GM21447 (cell line): Measurements from ENCODE around the gene LILRA5.
"Not testable (repeated sequence)": the region's sequence is repeated elsewhere in the genome, so short reads cannot be mapped to it uniquely, and the experiment has no call there.

Experiments used
- ATAC-seq: cut with Tn5 transposase; IDR thresholded peaks from one replicate; pipeline ENCODE4 v1.9.1; 2021; ENCODE audit not compliant: unreplicated experiment

LILRA5 gene

GRCh38 chr19:54277111-54277615 is 35.8 kb downstream of the LILRA5 start:
- not testable (repeated sequence) for ATAC-seq

DNA sequence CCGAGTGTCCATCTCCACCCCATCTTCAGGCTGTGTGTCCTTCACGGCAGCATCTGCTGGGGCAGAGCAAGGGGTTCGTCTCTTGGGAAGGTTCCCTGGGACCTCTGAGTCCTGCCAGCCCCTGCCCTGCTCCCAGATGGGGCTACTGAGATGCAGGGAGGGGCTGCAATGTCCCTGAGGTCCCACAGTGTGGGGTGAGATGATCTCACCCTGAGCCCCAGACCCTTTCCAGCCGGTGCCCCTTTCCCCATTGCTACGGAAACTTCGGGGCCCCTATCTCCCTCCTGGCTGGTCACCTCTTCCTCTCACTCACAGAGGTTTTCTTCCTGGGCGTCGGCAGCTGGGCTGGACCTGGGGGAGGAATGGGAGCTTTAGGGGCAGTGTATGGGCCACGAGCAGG is 37.0 kb downstream of the LILRA5 start:
- ATAC-seq, result no peak

DNA sequence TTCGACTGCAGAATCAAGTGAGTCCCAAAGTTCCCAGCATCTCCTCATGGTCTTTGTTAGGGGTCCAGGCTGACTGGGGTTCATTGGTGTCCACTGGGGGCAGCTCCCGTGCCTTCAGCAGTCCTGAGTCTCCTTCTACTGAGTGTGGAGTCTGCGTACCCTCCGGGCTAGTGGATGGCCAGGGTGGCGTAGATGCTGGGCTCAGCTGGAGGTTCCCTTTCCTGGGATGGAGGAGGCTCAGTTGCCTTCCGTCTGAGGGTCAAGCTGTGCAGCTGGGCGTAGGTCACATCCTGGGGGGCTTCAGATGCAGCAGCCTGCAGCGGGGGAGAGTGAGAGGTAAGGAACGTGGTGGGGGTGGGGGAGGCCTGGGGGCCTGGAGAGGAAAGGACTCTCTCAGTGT is 38.5 kb downstream of the LILRA5 start:
- not testable (repeated sequence) for ATAC-seq

DNA sequence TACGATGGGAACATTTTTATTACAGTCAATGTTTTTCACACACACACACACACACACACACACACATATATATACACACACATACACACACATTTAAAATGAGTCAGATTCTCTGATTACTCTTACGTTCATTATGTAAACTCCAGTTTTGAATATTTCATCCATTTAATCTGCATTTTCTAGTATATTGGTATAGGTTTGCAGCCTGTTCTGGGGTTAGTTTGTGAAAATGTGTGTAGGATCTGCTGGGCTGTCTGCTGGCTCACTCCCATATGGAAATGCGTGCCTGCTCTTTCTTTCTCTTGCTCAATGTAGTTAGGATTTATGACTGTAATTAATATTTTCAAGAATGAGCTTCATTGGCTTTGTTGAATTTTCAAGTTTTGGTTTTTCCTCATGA is 39.1 kb downstream of the LILRA5 start:
- no peak for ATAC-seq

- not testable (repeated sequence) for ATAC-seq
Measured at GRCh38 chr19:54272181-54272580, 40.8 kb downstream of the LILRA5 start.

GRCh38 chr19:54271587-54271986 is 41.4 kb downstream of the LILRA5 start:
- ATAC-seq, result not testable (repeated sequence)

DNA sequence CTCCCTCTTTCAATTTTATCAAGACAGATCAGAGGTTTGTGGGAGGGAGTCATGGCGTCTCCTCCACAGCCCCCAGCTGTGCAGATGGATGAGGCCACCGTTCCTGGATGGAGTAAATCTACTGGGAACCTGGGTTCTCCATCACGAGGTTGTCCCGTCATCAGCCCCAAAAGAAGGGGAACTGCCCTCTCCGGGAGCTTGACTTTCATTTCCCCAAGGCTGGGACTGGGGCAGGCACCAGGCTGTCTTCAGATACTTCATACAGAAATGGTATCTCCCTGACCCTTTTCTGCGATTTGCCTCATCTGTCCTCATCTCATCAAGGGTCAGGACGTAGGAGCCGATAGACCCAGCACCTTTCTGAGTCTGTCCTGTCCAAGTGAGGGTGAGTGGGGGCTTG is 41.9 kb downstream of the LILRA5 start:
- ATAC-seq, result no peak

DNA sequence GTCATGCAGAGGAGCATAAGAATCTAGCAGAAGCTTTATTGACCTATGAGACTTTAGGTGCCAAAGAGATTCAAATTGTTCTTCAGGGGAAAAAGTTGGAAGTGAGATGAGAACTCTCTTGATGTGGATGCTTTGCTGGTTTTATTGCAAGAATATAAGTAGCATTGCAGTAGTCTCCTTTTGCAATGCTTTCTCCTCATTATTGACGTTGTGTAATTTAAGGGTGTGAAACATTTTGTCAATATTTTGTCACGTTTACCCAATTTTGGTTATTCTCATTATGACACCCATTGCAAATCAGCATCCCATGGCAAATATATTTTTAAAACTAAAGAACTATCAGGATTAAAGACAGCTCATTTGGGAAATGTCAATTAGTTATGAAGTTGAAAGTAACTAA is 44.0 kb downstream of the LILRA5 start:
- no peak for ATAC-seq

DNA sequence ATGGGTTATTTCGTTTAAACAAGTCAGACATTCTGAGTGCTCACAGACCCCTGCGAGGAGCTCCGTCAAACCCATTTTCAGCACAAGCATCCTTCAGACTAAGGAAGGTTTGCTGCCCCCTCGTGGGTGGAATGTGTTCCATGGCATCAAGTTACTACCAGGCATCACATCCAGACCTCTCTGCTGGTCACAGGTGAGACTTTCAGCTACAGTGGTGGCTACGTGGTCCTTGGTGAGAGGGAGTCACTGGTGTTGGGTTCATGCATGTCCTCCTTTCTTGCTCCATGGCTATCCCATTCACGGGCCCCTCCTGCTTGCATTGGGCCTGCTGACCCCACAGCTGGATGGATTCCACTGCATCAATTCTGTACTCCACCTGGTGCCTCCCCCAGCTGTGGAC is 46.8 kb downstream of the LILRA5 start:
- no peak for ATAC-seq

- no peak for ATAC-seq
Measured at GRCh38 chr19:54262470-54262869, 50.5 kb downstream of the LILRA5 start.

GRCh38 chr19:54262066-54262465 is 50.9 kb downstream of the LILRA5 start:
- no peak for ATAC-seq

GRCh38 chr19:54257116-54257480 is 55.9 kb downstream of the LILRA5 start, which contains the start of gene LILRB5:
Gene LILRB5, minus strand, starts transcription at chr19:54257273. Its CDS starts 80 bp downstream, at chr19:54257193.
- ATAC-seq, result no peak
